HEK293 (cell line): Measurements from ENCODE around the gene ORM2.
"Not testable (repeated sequence)": the region's sequence is repeated elsewhere in the genome, so short reads cannot be mapped to it uniquely, and the experiment has no call there.

ENCODE experiments used
- CTCF ChIA-PET: fragments of 350-600 bp; formaldehyde crosslinking; extraction: SDS; loops from one replicate; lab custom pipeline; 2021; ENCODE audit warnings: antibody characterized with exemption; lab: Yijun Ruan, JAX
- POLR2A ChIA-PET: fragments of 300-600 bp; formaldehyde crosslinking; extraction: SDS; loops from one replicate; lab custom pipeline; 2020; ENCODE audit warnings: antibody characterized with exemption, inconsistent platforms; lab: Yijun Ruan, JAX
- H3K27ac ChIP-seq: fragments of 200-500 bp; sonication (Bioruptor generic); 2 replicates; pipeline ENCODE4 v1.5.1; 2014; ENCODE audit warnings: low read depth, low read length, control low read depth, inconsistent platforms; ENCODE audit errors: extremely low read depth
- H3K36me3 ChIP-seq, 2 experiments: fragments of 200-500 bp in 1 of 2; sonication (Bioruptor generic) in 1 of 2; 1 replicate in 1 of 2; 2 replicates in 1 of 2; pipeline ENCODE4 v1.5.1; 2014 to 2017; ENCODE audit warnings: inconsistent platforms in 2 of 2, low read length in 2 of 2; ENCODE audit not compliant: control insufficient read depth in 2 of 2, insufficient read depth in 1 of 2
- H3K4me1 ChIP-seq: fragments of 200-500 bp; sonication (Bioruptor generic); 2 replicates; pipeline ENCODE4 v1.5.1; 2014; ENCODE audit warnings: mild to moderate bottlenecking, low read length, inconsistent platforms; ENCODE audit not compliant: control insufficient read depth, insufficient read depth
- H3K4me3 ChIP-seq: 2 replicates; pipeline ENCODE4 v1.5.1; 2011; ENCODE audit warnings: low read depth, mild to moderate bottlenecking, control low read depth, low read length, moderate library complexity
- H3K9me3 ChIP-seq: fragments of 200-500 bp; sonication (Bioruptor generic); 2 replicates; pipeline ENCODE4 v1.5.1; 2014; ENCODE audit warnings: low read depth, low read length, inconsistent platforms; ENCODE audit not compliant: control insufficient read depth, insufficient read depth
- ZFHX2 ChIP-seq: fragments of 450-650 bp; formaldehyde crosslinking; conservative IDR thresholded peaks from 2 replicates; pipeline ENCODE4 v1.5.1; 2016; ENCODE audit warnings: missing biosample characterization, missing genetic modification characterization
- ZNF114 ChIP-seq: fragments of 450-650 bp; formaldehyde crosslinking; IDR thresholded peaks from 2 replicates; pipeline ENCODE4 v1.5.0; 2017; ENCODE audit warnings: missing biosample characterization, missing genetic modification characterization
- ZNF335 ChIP-seq: fragments of 450-650 bp; formaldehyde crosslinking; conservative IDR thresholded peaks from 2 replicates; pipeline ENCODE4 v1.5.1; 2016; ENCODE audit warnings: missing biosample characterization, missing genetic modification characterization
- ZNF354C ChIP-seq: fragments of 450-650 bp; formaldehyde crosslinking; IDR thresholded peaks from 2 replicates; pipeline ENCODE4 v1.5.1; 2016; ENCODE audit warnings: missing biosample characterization, missing genetic modification characterization, low read depth, borderline replicate concordance
- ZNF629 ChIP-seq: fragments of 450-650 bp; formaldehyde crosslinking; IDR thresholded peaks from 2 replicates; pipeline ENCODE4 v1.5.1; 2017; ENCODE audit warnings: missing biosample characterization, missing genetic modification characterization
- ZNF707 ChIP-seq: fragments of 450-650 bp; formaldehyde crosslinking; IDR thresholded peaks from 2 replicates; pipeline ENCODE4 v1.5.1; 2016; ENCODE audit warnings: missing biosample characterization, missing genetic modification characterization
- ZNF747 ChIP-seq: fragments of 450-650 bp; formaldehyde crosslinking; IDR thresholded peaks from 2 replicates; pipeline ENCODE4 v1.5.1; 2016; ENCODE audit warnings: missing biosample characterization, missing genetic modification characterization
- ZNF777 ChIP-seq: fragments of 450-650 bp; formaldehyde crosslinking; IDR thresholded peaks from 2 replicates; pipeline ENCODE4 v1.5.1; 2017; ENCODE audit warnings: missing biosample characterization, missing genetic modification characterization, borderline replicate concordance
- TF ChIP-seq, protein P1 (sequence below): sonication (generic); formaldehyde crosslinking; IDR thresholded peaks from 2 replicates; pipeline ENCODE4 v1.8.1; 2022; ENCODE audit warnings: mild to moderate bottlenecking, moderate library complexity, missing genetic modification reagents
- TF ChIP-seq, protein P2 (sequence below): fragments of 450-650 bp; formaldehyde crosslinking; IDR thresholded peaks from 2 replicates; pipeline ENCODE4 v1.5.1; 2016; ENCODE audit warnings: missing biosample characterization, missing genetic modification characterization

The ORM2 gene

DNA sequence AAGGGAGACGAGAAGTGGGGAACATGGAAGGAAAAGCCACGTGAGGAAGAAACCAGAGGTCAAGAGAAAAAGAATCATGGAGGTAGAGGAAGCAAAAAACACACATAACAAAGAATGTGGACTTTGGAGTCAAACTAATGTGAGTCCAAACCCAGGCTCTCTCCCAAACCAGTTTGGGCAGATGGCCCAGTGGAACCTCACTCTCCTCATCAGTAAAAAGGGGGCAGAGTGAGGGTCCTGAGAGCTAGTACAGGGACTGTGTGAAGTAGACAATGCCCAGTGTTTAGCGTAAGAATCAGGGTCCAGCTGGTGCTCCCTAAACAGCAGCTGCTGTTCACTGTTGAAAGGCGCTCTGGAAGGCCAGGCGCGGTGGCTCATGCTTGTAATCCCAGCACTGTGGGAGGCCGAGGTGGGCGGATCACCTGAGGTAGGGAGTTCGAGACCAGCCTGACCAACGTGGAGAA lies 1.3 kb upstream of the ORM2 start:
- POLR2A ChIA-PET: not testable (repeated sequence)
- CTCF ChIA-PET: interaction anchor here (0.7 kb wide), 1 partner anchor 10 kb away, joined by 3 read pairs; no protein-coding TSS in a partner anchor

DNA sequence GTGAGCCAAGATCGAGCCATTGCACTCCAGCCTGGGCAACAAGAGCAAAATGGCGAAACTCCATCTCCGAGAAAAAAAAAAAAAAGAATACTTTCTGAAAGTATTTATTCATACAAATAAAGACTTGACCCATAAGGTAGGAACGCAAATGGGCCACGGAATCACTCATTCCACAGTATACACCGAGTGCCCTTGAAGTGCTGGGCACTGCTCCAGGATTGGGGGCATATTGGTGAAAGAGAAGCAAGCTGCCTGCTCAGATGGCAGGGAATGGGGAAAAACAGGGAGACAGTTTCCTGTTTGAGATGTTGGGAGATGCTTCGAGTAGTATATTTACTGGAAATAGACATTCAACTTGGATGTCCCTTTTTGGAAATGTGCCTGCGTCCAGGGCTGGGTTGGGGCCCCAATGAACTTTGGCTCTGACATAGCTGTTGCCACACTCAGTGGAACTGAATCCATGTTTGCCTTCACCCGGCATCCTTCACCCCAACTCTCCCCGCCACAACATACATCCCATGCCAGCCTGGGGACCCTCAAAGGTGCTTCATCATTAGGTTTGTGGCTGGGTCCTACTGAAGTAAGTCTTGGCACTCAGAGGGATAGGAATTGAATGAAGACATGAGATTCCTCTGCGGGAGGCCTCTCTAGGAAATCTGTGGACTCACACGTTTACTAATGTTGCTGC lies 588 bp upstream of the ORM2 start:
- H3K27ac ChIP-seq, CTCF ChIA-PET, H3K4me1 ChIP-seq, H3K9me3 ChIP-seq, H3K4me3 ChIP-seq, H3K36me3 ChIP-seq, POLR2A ChIA-PET: not testable (repeated sequence)

More for the DNA sequence above, 1.3 kb upstream of the ORM2 start:
- not testable (repeated sequence) for H3K4me3 ChIP-seq, H3K27ac ChIP-seq, H3K9me3 ChIP-seq, H3K4me1 ChIP-seq, H3K36me3 ChIP-seq
- 0 out of 2 replicates have a peak, but pooled peaks have one; percentile 7 for TF ChIP-seq ZFHX2 (tag by site-specific recombination)

DNA sequence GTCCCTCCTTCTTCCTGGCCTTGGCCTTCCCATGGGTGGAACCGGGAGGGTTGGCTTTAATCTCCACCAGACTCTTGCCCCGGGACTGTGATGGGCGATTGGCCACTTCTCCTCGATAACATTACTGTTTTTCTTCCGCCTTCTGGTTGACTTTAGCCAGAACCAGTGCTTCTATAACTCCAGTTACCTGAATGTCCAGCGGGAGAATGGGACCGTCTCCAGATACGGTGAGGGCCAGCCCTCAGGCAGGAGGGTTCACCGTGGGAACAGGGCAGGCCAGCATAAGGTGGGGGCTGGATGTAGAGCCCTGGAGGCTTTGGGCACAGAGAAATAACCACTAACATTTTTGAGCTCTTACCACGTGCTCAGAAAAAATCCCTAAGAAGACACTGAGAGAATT lies 967 bp downstream of the ORM2 start:
- Histone ChIP-seq H3K27ac (no peak overlapping the region), H3K4me1 (no peaks in the 10 kb centered on the region), H3K4me3 (no peak overlapping the region), H3K9me3 (no peaks in the 10 kb centered on the region), H3K36me3 (no peaks in the 10 kb centered on the region)
- ChIA-PET POLR2A (no interaction called here), CTCF (no interaction called here)
- TF ChIP-seq ZNF114 (tag by site-specific recombination): no peak
- TF ChIP-seq ZNF707 (tag by site-specific recombination): no peak
- TF ChIP-seq, protein P1, sequence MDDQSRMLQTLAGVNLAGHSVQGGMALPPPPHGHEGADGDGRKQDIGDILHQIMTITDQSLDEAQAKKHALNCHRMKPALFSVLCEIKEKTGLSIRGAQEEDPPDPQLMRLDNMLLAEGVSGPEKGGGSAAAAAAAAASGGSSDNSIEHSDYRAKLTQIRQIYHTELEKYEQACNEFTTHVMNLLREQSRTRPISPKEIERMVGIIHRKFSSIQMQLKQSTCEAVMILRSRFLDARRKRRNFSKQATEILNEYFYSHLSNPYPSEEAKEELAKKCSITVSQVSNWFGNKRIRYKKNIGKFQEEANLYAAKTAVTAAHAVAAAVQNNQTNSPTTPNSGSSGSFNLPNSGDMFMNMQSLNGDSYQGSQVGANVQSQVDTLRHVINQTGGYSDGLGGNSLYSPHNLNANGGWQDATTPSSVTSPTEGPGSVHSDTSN: no peak
- TF ChIP-seq ZNF629: no peak
- TF ChIP-seq ZNF354C (tag by site-specific recombination): no peak
- TF ChIP-seq ZFHX2 (tag by site-specific recombination): no peak
- no peak for TF ChIP-seq ZNF747 (tag by site-specific recombination)
- TF ChIP-seq, protein P2, sequence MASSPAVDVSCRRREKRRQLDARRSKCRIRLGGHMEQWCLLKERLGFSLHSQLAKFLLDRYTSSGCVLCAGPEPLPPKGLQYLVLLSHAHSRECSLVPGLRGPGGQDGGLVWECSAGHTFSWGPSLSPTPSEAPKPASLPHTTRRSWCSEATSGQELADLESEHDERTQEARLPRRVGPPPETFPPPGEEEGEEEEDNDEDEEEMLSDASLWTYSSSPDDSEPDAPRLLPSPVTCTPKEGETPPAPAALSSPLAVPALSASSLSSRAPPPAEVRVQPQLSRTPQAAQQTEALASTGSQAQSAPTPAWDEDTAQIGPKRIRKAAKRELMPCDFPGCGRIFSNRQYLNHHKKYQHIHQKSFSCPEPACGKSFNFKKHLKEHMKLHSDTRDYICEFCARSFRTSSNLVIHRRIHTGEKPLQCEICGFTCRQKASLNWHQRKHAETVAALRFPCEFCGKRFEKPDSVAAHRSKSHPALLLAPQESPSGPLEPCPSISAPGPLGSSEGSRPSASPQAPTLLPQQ (tag by site-specific recombination): no peak
- TF ChIP-seq ZNF777: no peak
- TF ChIP-seq ZNF335 (tag by site-specific recombination): no peak

DNA sequence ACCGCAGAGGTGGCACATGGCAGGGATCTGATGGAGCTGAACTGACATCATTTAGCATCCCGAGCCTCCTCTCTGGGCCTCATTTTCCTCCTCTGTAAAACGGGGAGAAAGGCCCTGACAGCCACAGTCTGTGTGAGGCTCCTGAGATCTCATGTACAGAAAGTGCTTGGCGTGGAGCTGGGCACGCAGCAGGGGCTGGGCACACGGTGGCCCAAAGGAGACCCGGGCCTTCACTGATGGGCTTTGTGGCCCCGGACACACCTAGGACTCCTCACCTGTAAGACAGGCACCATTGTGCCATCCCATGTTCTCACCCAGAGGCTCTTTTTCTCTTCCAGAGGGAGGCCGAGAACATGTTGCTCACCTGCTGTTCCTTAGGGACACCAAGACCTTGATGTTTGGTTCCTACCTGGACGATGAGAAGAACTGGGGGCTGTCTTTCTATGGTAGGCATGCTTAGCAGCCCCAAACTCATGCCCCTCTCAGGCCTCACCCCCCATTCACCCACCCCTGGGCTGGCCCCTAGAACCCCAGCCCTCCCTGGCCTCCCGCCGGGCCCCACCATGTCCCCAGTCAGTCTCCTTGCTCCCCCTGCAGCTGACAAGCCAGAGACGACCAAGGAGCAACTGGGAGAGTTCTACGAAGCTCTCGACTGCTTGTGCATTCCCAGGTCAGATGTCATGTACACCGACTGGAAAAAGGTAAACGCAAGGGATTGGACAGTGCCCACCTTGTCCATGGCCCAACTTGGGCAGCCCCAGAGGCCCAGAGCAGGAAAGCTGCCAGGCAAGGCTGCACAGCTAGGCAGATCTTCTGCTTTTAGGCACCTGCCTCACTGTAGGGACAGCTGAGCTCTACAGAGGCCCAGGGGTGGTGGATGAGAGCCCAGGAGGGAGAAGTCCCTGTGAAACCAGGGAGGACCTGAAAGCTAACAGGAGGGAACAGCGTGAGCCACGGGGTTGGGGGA lies 1.8 kb downstream of the ORM2 start:
- POLR2A ChIA-PET, H3K4me1 ChIP-seq, H3K27ac ChIP-seq, H3K4me3 ChIP-seq, H3K9me3 ChIP-seq, H3K36me3 ChIP-seq: not testable (repeated sequence)
- CTCF ChIA-PET: interaction anchor here (0.7 kb wide), 1 partner anchor 234 kb away, joined by 3 read pairs; no protein-coding TSS in a partner anchor

DNA sequence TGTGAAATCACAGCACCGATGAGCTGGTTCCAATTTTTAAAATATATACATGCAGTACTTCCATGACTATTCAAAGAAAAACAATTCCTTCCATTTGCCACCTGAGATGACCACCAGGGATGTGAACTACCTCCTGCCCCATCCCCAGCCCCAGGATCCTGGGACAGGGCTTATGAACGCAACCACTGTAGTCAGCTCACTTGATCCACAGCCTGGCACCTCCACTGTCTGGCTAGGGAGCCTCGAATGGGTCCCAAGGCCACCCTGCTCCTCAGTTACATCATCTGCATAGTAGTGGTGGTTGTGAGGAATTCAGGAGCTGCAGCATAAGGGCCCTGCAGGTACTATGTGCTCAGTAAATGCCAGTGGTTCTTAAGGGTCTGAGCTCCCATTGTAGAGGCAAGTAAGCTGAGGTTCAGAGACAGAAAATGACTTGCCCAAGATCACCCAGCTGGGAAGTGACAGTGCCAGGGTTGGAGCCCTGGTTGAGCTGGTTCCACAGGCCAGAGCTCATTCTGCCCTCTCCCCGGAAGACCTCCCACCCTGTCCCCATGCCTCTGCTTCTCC lies 2.9 kb downstream of the ORM2 start:
- H3K4me3 ChIP-seq, H3K9me3 ChIP-seq, H3K27ac ChIP-seq, POLR2A ChIA-PET, H3K36me3 ChIP-seq, H3K4me1 ChIP-seq: not testable (repeated sequence)
- CTCF ChIA-PET: interaction anchor here (0.7 kb wide), 1 partner anchor 235 kb away, joined by 3 read pairs; no protein-coding TSS in a partner anchor

DNA sequence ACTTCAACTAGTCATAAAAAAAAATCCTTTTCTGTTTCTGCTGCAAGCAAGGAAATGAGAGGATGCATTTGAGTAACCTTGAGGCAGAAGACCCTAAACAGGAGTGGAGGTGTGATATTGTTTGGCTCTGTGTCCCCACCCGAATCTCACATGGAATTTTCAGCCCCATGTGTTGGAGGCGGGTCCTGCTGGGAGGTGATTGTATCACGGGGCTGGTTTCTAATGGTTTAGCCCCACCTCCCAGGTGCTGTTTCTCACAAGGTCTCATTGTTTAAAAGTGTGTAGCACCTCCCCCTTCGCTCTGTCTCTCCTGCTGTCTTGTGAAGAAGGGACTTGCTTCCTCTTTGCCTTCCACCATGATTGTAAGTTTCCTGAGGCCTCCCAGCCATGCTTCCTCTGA lies 4.0 kb downstream of the ORM2 start:
- H3K27ac ChIP-seq, CTCF ChIA-PET, H3K9me3 ChIP-seq, H3K4me3 ChIP-seq, H3K36me3 ChIP-seq, H3K4me1 ChIP-seq, POLR2A ChIA-PET: not testable (repeated sequence)
